Peyer's patch (tissue), 4 donors: ENCODE data around the gene NPL. TPM values are rescaled to one million over a fixed set of nuclear protein-coding genes. Genes with fewer than 3 reads are reported as not detected.

ENCODE experiments used
- DNase-seq, 3 donors: peaks; one replicate each; pipeline ENCODE4 v3.0.0-alpha.2; 2017 to 2019
- H3K27ac ChIP-seq, 4 donors: fragments of 200-600 bp; sonication (generic); one replicate each; pipeline ENCODE4 v1.5.1; 2016 to 2019
- H3K27me3 ChIP-seq, 2 donors: fragments of 200-600 bp; sonication (generic); one replicate each; pipeline ENCODE4 v1.5.1; 2019
- H3K36me3 ChIP-seq, 3 donors: fragments of 200-600 bp; sonication (generic); one replicate each; pipeline ENCODE4 v1.5.1; 2016 to 2019
- H3K4me1 ChIP-seq, 4 donors: fragments of 200-600 bp; sonication (generic); one replicate each; pipeline ENCODE4 v1.5.1; 2016 to 2019
- H3K4me3 ChIP-seq, 4 donors: fragments of 200-600 bp; sonication (generic); 1 replicate in 3 of 4; 2 replicates in 1 of 4; pipeline ENCODE4 v1.5.1; 2016 to 2019; ENCODE audit warnings: mild to moderate bottlenecking in 1 of 4
- H3K9me3 ChIP-seq, 4 donors: fragments of 200-600 bp; sonication (generic); one replicate each; pipeline ENCODE4 v1.5.1; 2016 to 2019; ENCODE audit warnings: mild to moderate bottlenecking in 1 of 4
- CTCF ChIP-seq, 6 experiments: fragments of 450-650 bp in 4 of 6; fragments of 200-600 bp in 2 of 6; sonication (generic) in 1 of 6; IDR thresholded peaks; one replicate each; pipeline ENCODE4 v1.5.1; 2017 to 2019; ENCODE audit warnings: antibody characterized with exemption in 6 of 6, mild to moderate bottlenecking in 3 of 6, moderate library complexity in 1 of 6
- POLR2A ChIP-seq, 2 donors: fragments of 450-650 bp; IDR thresholded peaks; one replicate each; pipeline ENCODE4 v1.5.1; 2017; ENCODE audit warnings: antibody characterized with exemption in 2 of 2, mild to moderate bottlenecking in 2 of 2, moderate library complexity in 2 of 2
- total RNA-seq, 4 donors: library from RNA; depleted of rRNA; stranded (reverse); fragments of >200 nt; gene quantifications; one replicate each; pipeline ENCODE4 v1.1.0, GENCODE V29; 2016

NPL gene
- total RNA-seq, 4 donors from 2014 or later, result 2.3 to 10.7 (median 7.4) TPM

- no peaks in the 10 kb centered on the region for H3K27me3 ChIP-seq
- H3K4me3 ChIP-seq, result no peak overlapping the region
- DNase-seq, result no peak
- peaks cover 0 to 96% (median 5%) of the 10 kb centered on the region in 3 donors for H3K36me3 ChIP-seq
- no peak for TF ChIP-seq POLR2A (IDR thresholded peaks at IDR 0.05)
- no peak for TF ChIP-seq CTCF (IDR thresholded peaks at IDR 0.05)
- H3K9me3 ChIP-seq, result no peaks in the 10 kb centered on the region
- no peak overlapping the region for H3K27ac ChIP-seq
- H3K4me1 ChIP-seq, result no peaks in the 10 kb centered on the region
Observed at GRCh38 chr1:182848736-182849135, 59.2 kb downstream of the NPL start.

GRCh38 chr1:182850319-182850718 lies 60.7 kb downstream of the NPL start:
- Histone ChIP-seq H3K36me3 (peaks cover 0 to 96% (median 5%) of the 10 kb centered on the region in 3 donors), H3K4me3 (no peak overlapping the region), H3K9me3 (no peaks in the 10 kb centered on the region), H3K27ac (no peak overlapping the region), H3K4me1 (no peaks in the 10 kb centered on the region), H3K27me3 (no peaks in the 10 kb centered on the region)
- DNase-seq, result no peak
- TF ChIP-seq POLR2A (IDR thresholded peaks at IDR 0.05) (no peak), CTCF (IDR thresholded peaks at IDR 0.05) (no peak)

DNA sequence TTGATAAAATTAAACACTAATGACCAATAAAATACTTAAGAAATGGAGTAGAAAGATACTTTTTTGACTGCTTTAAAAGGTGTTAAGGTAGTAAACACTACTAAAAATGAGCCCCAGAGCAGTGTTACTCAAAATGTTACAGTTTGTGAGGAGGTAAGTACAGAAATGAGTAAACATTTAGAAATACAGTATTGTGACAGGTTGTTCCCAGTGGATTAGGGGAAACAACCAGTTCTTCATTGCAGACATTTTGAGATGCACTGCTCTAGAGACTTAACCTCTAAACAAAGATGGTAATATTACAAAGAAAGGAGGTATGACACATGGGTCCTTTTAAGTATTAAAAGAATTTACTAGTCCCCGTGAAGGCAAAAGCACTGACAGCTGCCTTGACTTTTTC lies 62.3 kb downstream of the NPL start:
- DNase-seq, result no peak
- Histone ChIP-seq H3K9me3 (no peaks in the 10 kb centered on the region), H3K27ac (no peak overlapping the region), H3K36me3 (peaks cover 0 to 99% (median 5%) of the 10 kb centered on the region in 3 donors), H3K27me3 (no peaks in the 10 kb centered on the region), H3K4me1 (no peaks in the 10 kb centered on the region), H3K4me3 (no peak overlapping the region)
- TF ChIP-seq CTCF (IDR thresholded peaks at IDR 0.05) (no peak), POLR2A (IDR thresholded peaks at IDR 0.05) (no peak)

- Histone ChIP-seq H3K9me3 (no peaks in the 10 kb centered on the region), H3K4me3 (no peak overlapping the region), H3K27me3 (no peaks in the 10 kb centered on the region), H3K36me3 (peaks cover 0 to 100% (median 14%) of the 10 kb centered on the region in 3 donors), H3K4me1 (no peaks in the 10 kb centered on the region), H3K27ac (no peak overlapping the region)
- TF ChIP-seq POLR2A (IDR thresholded peaks at IDR 0.05), result no peak
- TF ChIP-seq CTCF (IDR thresholded peaks at IDR 0.05), result no peak
- DNase-seq, result no peak
Observed at GRCh38 chr1:182855911-182856310, 66.3 kb downstream of the NPL start.

GRCh38 chr1:182857212-182857611 lies 67.6 kb downstream of the NPL start:
- Histone ChIP-seq H3K4me3 (no peak overlapping the region), H3K9me3 (no peaks in the 10 kb centered on the region), H3K27me3 (no peaks in the 10 kb centered on the region), H3K36me3 (peaks cover 0 to 100% (median 14%) of the 10 kb centered on the region in 3 donors), H3K27ac (no peak overlapping the region), H3K4me1 (no peaks in the 10 kb centered on the region)
- DNase-seq, result no peak
- TF ChIP-seq POLR2A (IDR thresholded peaks at IDR 0.05) (no peak), CTCF (IDR thresholded peaks at IDR 0.05) (no peak)

DNA sequence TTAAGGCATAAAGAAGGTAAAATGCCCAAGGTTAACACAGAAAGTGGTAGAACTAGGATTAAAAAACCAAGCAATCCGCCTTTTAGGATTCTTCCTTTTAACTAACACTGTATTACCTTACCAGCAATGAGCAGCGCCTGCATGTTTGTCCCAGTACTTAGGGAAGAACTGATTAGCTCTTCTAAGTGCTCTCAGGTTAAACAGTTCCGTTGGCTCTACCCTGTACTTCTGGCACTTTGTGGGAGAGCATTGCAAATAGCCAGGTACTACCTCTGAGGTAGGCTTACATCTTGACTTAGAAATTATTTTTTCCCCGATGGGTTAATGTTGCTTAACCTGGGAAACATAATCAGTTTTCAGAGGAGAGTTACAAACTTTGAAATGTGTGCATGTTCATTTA lies 71.1 kb downstream of the NPL start:
- no peak overlapping the region for H3K4me3 ChIP-seq
- peaks cover 0 to 100% (median 9%) of the 10 kb centered on the region in 3 donors for H3K36me3 ChIP-seq
- DNase-seq, result no peak
- H3K4me1 ChIP-seq, result no peaks in the 10 kb centered on the region
- H3K27me3 ChIP-seq, result no peaks in the 10 kb centered on the region
- no peak overlapping the region for H3K27ac ChIP-seq
- TF ChIP-seq CTCF (IDR thresholded peaks at IDR 0.05) (no peak), POLR2A (IDR thresholded peaks at IDR 0.05) (no peak)
- no peaks in the 10 kb centered on the region for H3K9me3 ChIP-seq
